ENCODE data around the gene OTUD7B.

DNA sequence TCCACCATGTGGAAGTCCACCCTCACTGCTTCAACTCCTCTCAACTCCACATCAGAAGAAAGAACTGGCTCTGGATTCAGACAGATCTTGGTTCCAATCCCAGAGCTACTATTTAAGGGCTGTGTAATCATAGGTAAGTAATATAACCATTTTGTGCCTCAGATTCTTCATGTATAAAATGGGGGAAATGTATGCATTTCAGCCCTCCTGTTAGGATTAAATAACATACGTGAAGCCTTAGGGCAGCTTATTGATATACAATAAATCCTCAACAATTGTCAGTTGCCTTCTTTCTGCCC, 23.3 kb downstream of the OTUD7B start:
- TF ChIP-seq, protein P1, sequence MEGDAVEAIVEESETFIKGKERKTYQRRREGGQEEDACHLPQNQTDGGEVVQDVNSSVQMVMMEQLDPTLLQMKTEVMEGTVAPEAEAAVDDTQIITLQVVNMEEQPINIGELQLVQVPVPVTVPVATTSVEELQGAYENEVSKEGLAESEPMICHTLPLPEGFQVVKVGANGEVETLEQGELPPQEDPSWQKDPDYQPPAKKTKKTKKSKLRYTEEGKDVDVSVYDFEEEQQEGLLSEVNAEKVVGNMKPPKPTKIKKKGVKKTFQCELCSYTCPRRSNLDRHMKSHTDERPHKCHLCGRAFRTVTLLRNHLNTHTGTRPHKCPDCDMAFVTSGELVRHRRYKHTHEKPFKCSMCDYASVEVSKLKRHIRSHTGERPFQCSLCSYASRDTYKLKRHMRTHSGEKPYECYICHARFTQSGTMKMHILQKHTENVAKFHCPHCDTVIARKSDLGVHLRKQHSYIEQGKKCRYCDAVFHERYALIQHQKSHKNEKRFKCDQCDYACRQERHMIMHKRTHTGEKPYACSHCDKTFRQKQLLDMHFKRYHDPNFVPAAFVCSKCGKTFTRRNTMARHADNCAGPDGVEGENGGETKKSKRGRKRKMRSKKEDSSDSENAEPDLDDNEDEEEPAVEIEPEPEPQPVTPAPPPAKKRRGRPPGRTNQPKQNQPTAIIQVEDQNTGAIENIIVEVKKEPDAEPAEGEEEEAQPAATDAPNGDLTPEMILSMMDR (IDR thresholded peaks at IDR 0.05): no peak
- TF ChIP-seq POLR2A (IDR thresholded peaks at IDR 0.05): no peak
